Right atrium auricular region (tissue), 2 donors: ENCODE results near the gene GPR153. TPM values are rescaled to one million over a fixed set of nuclear protein-coding genes. Genes with fewer than 3 reads are reported as not detected.

ENCODE experiments used
- DNase-seq: peaks from one replicate; pipeline ENCODE4 v3.0.0-alpha.2; 2019; ENCODE audit warnings: low spot score
- H3K27ac ChIP-seq, 2 donors: fragments of 200-600 bp; sonication (generic); 1 replicate in 1 of 2; 2 replicates in 1 of 2; pipeline ENCODE4 v1.5.1; 2016 to 2019
- H3K27me3 ChIP-seq, 2 donors: fragments of 200-600 bp; sonication (generic); one replicate each; pipeline versions ENCODE4 v1.5.1 to v1.6.0; 2017 to 2019
- H3K36me3 ChIP-seq: fragments of 200-600 bp; sonication (generic); one replicate; pipeline ENCODE4 v1.5.1; 2016
- H3K4me1 ChIP-seq, 2 donors: fragments of 200-600 bp; sonication (generic); one replicate each; pipeline versions ENCODE4 v1.5.1 to v1.6.0; 2017 to 2019
- H3K4me3 ChIP-seq, 2 donors: fragments of 200-600 bp; sonication (generic); 1 replicate in 1 of 2; 2 replicates in 1 of 2; pipeline ENCODE4 v1.5.1; 2017 to 2019; ENCODE audit warnings: mild to moderate bottlenecking in 1 of 2, moderate library complexity in 1 of 2
- H3K9me3 ChIP-seq, 2 donors: fragments of 200-600 bp; sonication (generic); one replicate each; pipeline ENCODE4 v1.5.1; 2019
- CTCF ChIP-seq, 2 donors: fragments of 200-600 bp; sonication (generic); IDR thresholded peaks; one replicate each; pipeline ENCODE4 v1.5.1; 2019; ENCODE audit warnings: antibody characterized with exemption in 2 of 2
- total RNA-seq, 2 donors: library from RNA; depleted of rRNA; stranded (reverse); fragments of >200 nt; gene quantifications; one replicate each; pipeline ENCODE4 v1.1.0, GENCODE V29; 2016

The GPR153 gene
- total RNA-seq, 2 donors from 2014 or later, result 7.6 to 17.4 TPM

GRCh38 chr1:6249739-6250689 is 10.9 kb downstream of the GPR153 start:
- no peak for DNase-seq
- Histone ChIP-seq H3K9me3 (no peaks in the 10 kb centered on the region), H3K36me3 (peaks cover 9% of the 10 kb centered on the region), H3K27me3 (peaks cover 6 to 15% of the 10 kb centered on the region in 2 donors), H3K4me1 (peaks cover 0 to 26% of the 10 kb centered on the region in 2 donors), H3K27ac (no peak overlapping the region), H3K4me3 (no peak overlapping the region)
- TF ChIP-seq CTCF (IDR thresholded peaks at IDR 0.05), result no peak

- H3K36me3 ChIP-seq, result peaks cover 8% of the 10 kb centered on the region
- no peaks in the 10 kb centered on the region for H3K9me3 ChIP-seq
- peaks cover 7 to 17% of the 10 kb centered on the region in 2 donors for H3K27me3 ChIP-seq
- no peak for DNase-seq
- H3K27ac ChIP-seq, result no peak overlapping the region
- peak overlapping the region in 1 of 2 donors; percentile 29 for H3K4me3 ChIP-seq
- peaks cover 0 to 26% of the 10 kb centered on the region in 2 donors for H3K4me1 ChIP-seq
- TF ChIP-seq CTCF (IDR thresholded peaks at IDR 0.05), result no peak
Observed at GRCh38 chr1:6248932-6249738, 11.8 kb downstream of the GPR153 start.

GRCh38 chr1:6248161-6248776 is 12.6 kb downstream of the GPR153 start:
- TF ChIP-seq CTCF (IDR thresholded peaks at IDR 0.05), result no peak
- Histone ChIP-seq H3K27ac (no peak overlapping the region), H3K36me3 (no peaks in the 10 kb centered on the region), H3K4me3 (no peak overlapping the region), H3K4me1 (peaks cover 0 to 26% of the 10 kb centered on the region in 2 donors), H3K27me3 (peaks cover 11 to 26% of the 10 kb centered on the region in 2 donors), H3K9me3 (no peaks in the 10 kb centered on the region)
- no peak for DNase-seq

GRCh38 chr1:6247651-6248050 is 13.2 kb downstream of the GPR153 start:
- Histone ChIP-seq H3K4me1 (peaks cover 0 to 26% of the 10 kb centered on the region in 2 donors), H3K9me3 (no peaks in the 10 kb centered on the region), H3K27ac (no peak overlapping the region), H3K27me3 (peaks cover 18 to 32% of the 10 kb centered on the region in 2 donors), H3K36me3 (no peaks in the 10 kb centered on the region), H3K4me3 (no peak overlapping the region)
- no peak for DNase-seq
- TF ChIP-seq CTCF (IDR thresholded peaks at IDR 0.05), result no peak
